Endothelial cell of umbilical vein (primary cell): ENCODE results near the gene FAM98B. TPM values are rescaled to one million over a fixed set of nuclear protein-coding genes. Genes with fewer than 3 reads are reported as not detected.

Experiments
- BruUV-seq: library from RNA; stranded (reverse); fragments of 400-500 nt; replicated peaks from 2 replicates; lab custom pipeline; 2021; lab: Mats Ljungman, UMichigan
- CTCF ChIA-PET: fragments of 300-600, 350-600 bp; sonication (Branson Sonifier 250); formaldehyde crosslinking; loops from one replicate; lab custom pipeline; 2021; ENCODE audit warnings: antibody characterized with exemption, inconsistent platforms; lab: Charles Lee
- POLR2A ChIA-PET: fragments of 300-600, 350-600 bp; sonication (Branson Sonifier 250); formaldehyde crosslinking; loops from one replicate; lab custom pipeline; 2021; ENCODE audit warnings: antibody characterized with exemption, inconsistent platforms; lab: Charles Lee
- DNase-seq: peaks from one replicate; pipeline ENCODE4 v3.0.0-alpha.2; 2011; ENCODE audit warnings: low read depth, low spot score
- FAIRE-seq: peaks from 2 replicates; lab custom pipeline; 2011; peaks lifted over from hg19 to GRCh38; lab: Jason Lieb, UNC
- H2AFZ ChIP-seq: 2 replicates; pipeline ENCODE4 v1.6.0; 2012; ENCODE audit warnings: low read depth, low read length, control low read depth, inconsistent platforms
- H3K27ac ChIP-seq: 2 replicates; pipeline ENCODE4 v1.5.1; 2011; ENCODE audit warnings: low read depth, mild to moderate bottlenecking, control low read depth, low read length, moderate library complexity; ENCODE audit not compliant: insufficient read depth
- H3K27me3 ChIP-seq, 2 experiments: 2 replicates each; pipeline versions ENCODE4 v1.6.0 to v1.6.1; 2011; ENCODE audit warnings: low read length in 2 of 2, mixed read lengths in 1 of 2; ENCODE audit not compliant: control insufficient read depth in 2 of 2, insufficient read depth in 2 of 2
- H3K36me3 ChIP-seq, 2 experiments: 2 replicates in 1 of 2; 3 replicates in 1 of 2; pipeline ENCODE4 v1.5.1; 2011; ENCODE audit warnings: low read length in 2 of 2, mild to moderate bottlenecking in 1 of 2, moderate library complexity in 1 of 2; ENCODE audit not compliant: control insufficient read depth in 2 of 2, insufficient read depth in 2 of 2; ENCODE audit errors: extremely low read depth in 1 of 2
- H3K4me1 ChIP-seq: 3 replicates; pipeline ENCODE4 v1.5.1; 2011; ENCODE audit warnings: mild to moderate bottlenecking, low read length; ENCODE audit not compliant: control insufficient read depth, insufficient read depth; ENCODE audit errors: extremely low read depth
- H3K4me2 ChIP-seq: 2 replicates; pipeline ENCODE4 v1.6.1; 2011; ENCODE audit warnings: low read length, control low read depth, mixed read lengths; ENCODE audit not compliant: insufficient read depth
- H3K4me3 ChIP-seq, 3 experiments: fragments of 200-600 bp in 1 of 3; sonication (generic), shearing (Covaris generic) in 1 of 3; replicated peaks in 1 of 3; 2 replicates each; pipeline ENCODE4 v1.5.1; 2011 to 2016; ENCODE audit warnings: control low read depth in 3 of 3, low read length in 3 of 3, mild to moderate bottlenecking in 2 of 3, inconsistent platforms in 1 of 3, low read depth in 1 of 3, moderate library complexity in 1 of 3; ENCODE audit not compliant: insufficient read depth in 1 of 3
- H3K79me2 ChIP-seq: 2 replicates; pipeline ENCODE4 v1.6.0; 2012; ENCODE audit warnings: low read length, inconsistent platforms; ENCODE audit not compliant: control insufficient read depth, insufficient read depth
- H3K9ac ChIP-seq: replicated peaks from 2 replicates; pipeline ENCODE3; 2011; ENCODE audit warnings: low read length, control low read depth; ENCODE audit not compliant: insufficient read depth; ENCODE audit errors: extremely low read depth
- H3K9me1 ChIP-seq: replicated peaks from 3 replicates; pipeline ENCODE4 v1.6.0; 2011; ENCODE audit warnings: mild to moderate bottlenecking, low read length; ENCODE audit not compliant: control insufficient read depth, insufficient read depth; ENCODE audit errors: extremely low read depth
- H3K9me3 ChIP-seq: replicated peaks from 2 replicates; pipeline ENCODE4 v1.5.1; 2012; ENCODE audit warnings: low read length, inconsistent platforms; ENCODE audit not compliant: control insufficient read depth, insufficient read depth
- H4K20me1 ChIP-seq: replicated peaks from 2 replicates; pipeline ENCODE3; 2011; ENCODE audit warnings: mild to moderate bottlenecking, low read length; ENCODE audit not compliant: control insufficient read depth, insufficient read depth; ENCODE audit errors: extremely low read depth
- CTCF ChIP-seq, 2 donors: IDR thresholded peaks; 1 replicate in 1 of 2; 2 replicates in 1 of 2; pipeline ENCODE4 v1.5.1; 2011; ENCODE audit warnings: low read length in 2 of 2, mild to moderate bottlenecking in 2 of 2, moderate library complexity in 2 of 2, control low read depth in 1 of 2, inconsistent platforms in 1 of 2, low read depth in 1 of 2; ENCODE audit not compliant: insufficient read depth in 1 of 2; ENCODE audit errors: extremely low read depth in 1 of 2
- EZH2 ChIP-seq: IDR thresholded peaks from 2 replicates; pipeline ENCODE4 v1.6.1; 2012; ENCODE audit warnings: borderline replicate concordance, low read depth, mild to moderate bottlenecking, moderate library complexity, low read length, inconsistent platforms; ENCODE audit not compliant: severe bottlenecking
- FOS ChIP-seq: IDR thresholded peaks from 2 replicates; pipeline ENCODE4 v1.6.1; 2011; ENCODE audit warnings: mild to moderate bottlenecking, low read length, moderate library complexity, borderline replicate concordance; ENCODE audit not compliant: insufficient read depth
- GATA2 ChIP-seq: IDR thresholded peaks from 2 replicates; pipeline ENCODE4 v1.7.0; 2011; ENCODE audit warnings: low read depth, mild to moderate bottlenecking, moderate library complexity, mixed read lengths, low read length; ENCODE audit not compliant: insufficient read length, insufficient read depth
- JUN ChIP-seq: IDR thresholded peaks from 2 replicates; pipeline ENCODE4 v1.6.1; 2011; ENCODE audit warnings: borderline replicate concordance, low read depth; ENCODE audit not compliant: insufficient read length, insufficient read depth
- MAX ChIP-seq: IDR thresholded peaks from 2 replicates; pipeline ENCODE4 v1.6.1; 2011; ENCODE audit not compliant: insufficient read depth, insufficient read length
- MYC ChIP-seq: IDR thresholded peaks from one replicate; pipeline ENCODE4 v1.6.1; 2011; ENCODE audit warnings: mild to moderate bottlenecking, low read depth, low read length
- POLR2A ChIP-seq: IDR thresholded peaks from 2 replicates; pipeline ENCODE4 v1.6.1; 2012; ENCODE audit warnings: low read depth, mild to moderate bottlenecking, control low read depth, low read length
- POLR2AphosphoS5 ChIP-seq: IDR thresholded peaks from 2 replicates; pipeline ENCODE4 v1.6.1; 2012; ENCODE audit warnings: low read depth, mild to moderate bottlenecking, control low read depth, low read length, moderate library complexity; ENCODE audit not compliant: insufficient read depth
- dilution Hi-C: fragments of 300-500 bp; cut with MboI; formaldehyde crosslinking; loops from one replicate; pipeline ENCODE4 v1.15.0; 2019; ENCODE audit warnings: low sequenced_read_pairs; ENCODE audit not compliant: extremely low pct_ligation_motif_present
- intact Hi-C: fragments of 100-400 bp; cut with micrococcal nuclease; formaldehyde crosslinking; loops from one replicate; pipeline ENCODE4 v1.10.0; 2022
- polyA plus RNA-seq, 4 experiments: library from polyadenylated mRNA; depleted of rRNA in 3 of 4; stranded (reverse) in 3 of 4; unstranded in 1 of 4; fragments of >200 nt; gene quantifications; 2 replicates each; pipeline versions ENCODE4 v1.2.1 to v1.2.3, GENCODE V29; 2011 to 2012; ENCODE audit warnings: missing spikeins in 1 of 4
- total RNA-seq: library from RNA; stranded (reverse); gene quantifications from 2 replicates; pipeline ENCODE4 v1.2.3, GENCODE V29; 2021

FAM98B gene
- total and polyA plus RNA-seq, 2 donors (not counting 3 experiments of a cell fraction or from before 2014, with no cell fraction given) = 4.2 to 22.3 TPM

GRCh38 chr15:38536201-38536676 lies 82.3 kb downstream of the FAM98B start:
- BruUV-seq = no TSS peak
- CTCF ChIA-PET = interaction anchor here (2.9 kb wide), 1 partner anchor 28 kb away, joined by 14 read pairs; the partner anchor contains the start of gene RASGRP1
- DNase-seq (no peak), FAIRE-seq (no peak)
- no peaks in the 10 kb centered on the region for H3K9me1 ChIP-seq
- intact Hi-C loops (no loop called here), dilution Hi-C loops (no loop called here)
- no peak overlapping the region for H3K9ac ChIP-seq
- H3K4me1 ChIP-seq = no peaks in the 10 kb centered on the region
- H3K4me2 ChIP-seq = no peak overlapping the region
- no peak overlapping the region for H3K4me3 ChIP-seq
- no peaks in the 10 kb centered on the region for H3K79me2 ChIP-seq
- no peaks in the 10 kb centered on the region for H3K9me3 ChIP-seq
- TF ChIP-seq POLR2A (no peak), EZH2 (no peak), GATA2 (no peak), MYC (no peak), POLR2AphosphoS5 (no peak), CTCF (IDR thresholded peaks at IDR 0.05; ENCODE audit: extremely low read depth in 1 of 2, insufficient read depth in 1 of 2, low read depth in 1 of 2, low read length in 2 of 2) (no peak), MAX (no peak), JUN (no peak), FOS (no peak)
- H3K27ac ChIP-seq = no peak overlapping the region
- H3K36me3 ChIP-seq = no peaks in the 10 kb centered on the region
- H2AFZ ChIP-seq = no peak overlapping the region
- no peaks in the 10 kb centered on the region for H4K20me1 ChIP-seq
- POLR2A ChIA-PET = no interaction called here
- H3K27me3 ChIP-seq = peaks cover 12 to 20% of the 10 kb centered on the region in 2 experiments

Other genes with a start within 250 kb of the FAM98B start
- 10.7 and 16.4 TPM in 2 replicates for gene SPRED1, start 201.3 kb upstream of the FAM98B start, total RNA-seq
- 0.96 and 1.3 TPM in 2 replicates for gene SPRED1, start 201.3 kb upstream of the FAM98B start, polyA plus RNA-seq
- 0.38 TPM in 1 of 2 replicates, not detected in the other for gene RASGRP1, start 110.7 kb downstream of the FAM98B start, total RNA-seq
- 0.15 and 0.16 TPM in 2 replicates for gene RASGRP1, start 110.7 kb downstream of the FAM98B start, polyA plus RNA-seq